Thyroid gland (tissue), 4 donors: ENCODE data around the gene TRAF7. TPM values are rescaled to one million over a fixed set of nuclear protein-coding genes. Genes with fewer than 3 reads are reported as not detected.
"Not testable (repeated sequence)": the region's sequence is repeated elsewhere in the genome, so short reads cannot be mapped to it uniquely, and the experiment has no call there.

ENCODE experiments used
- DNase-seq, 2 donors: peaks; one replicate each; pipeline ENCODE4 v3.0.0-alpha.2; 2019
- H3K27ac ChIP-seq, 3 donors: fragments of 200-600 bp; sonication (generic); 1 replicate in 2 of 3; 2 replicates in 1 of 3; pipeline ENCODE4 v1.5.1; 2016 to 2019; ENCODE audit warnings: mild to moderate bottlenecking in 1 of 3, moderate library complexity in 1 of 3
- H3K27me3 ChIP-seq: fragments of 200-600 bp; sonication (generic); one replicate; pipeline ENCODE4 v1.5.1; 2019
- H3K36me3 ChIP-seq, 2 donors: fragments of 200-600 bp; sonication (generic); one replicate each; pipeline ENCODE4 v1.5.1; 2016 to 2019
- H3K4me1 ChIP-seq, 2 donors: fragments of 200-600 bp; sonication (generic); one replicate each; pipeline ENCODE4 v1.5.1; 2017 to 2019
- H3K4me3 ChIP-seq, 3 donors: fragments of 200-600 bp; sonication (generic); replicated peaks in 1 of 3; 1 replicate in 2 of 3; 2 replicates in 1 of 3; pipeline ENCODE4 v1.5.1; 2016; ENCODE audit warnings: mild to moderate bottlenecking in 1 of 3
- H3K9me3 ChIP-seq: fragments of 200-600 bp; sonication (generic); one replicate; pipeline ENCODE4 v1.5.1; 2017
- CTCF ChIP-seq, 6 experiments: fragments of 200-600 bp in 3 of 6; fragments of 450-650 bp in 3 of 6; sonication (generic) in 3 of 6; IDR thresholded peaks; one replicate each; pipeline ENCODE4 v1.5.1; 2016 to 2019; ENCODE audit warnings: antibody characterized with exemption in 6 of 6, mild to moderate bottlenecking in 2 of 6, inconsistent platforms in 1 of 6, moderate library complexity in 1 of 6
- POLR2A ChIP-seq, 2 donors: fragments of 450-650 bp; IDR thresholded peaks; one replicate each; pipeline ENCODE4 v1.6.1; 2017; ENCODE audit warnings: antibody characterized with exemption in 2 of 2, mild to moderate bottlenecking in 2 of 2, moderate library complexity in 1 of 2
- WGBS, 2 donors: methylation state at CpG; one replicate each; pipeline ENCODE4 v1.1.5; 2017; 5-methylcytosine and 5-hydroxymethylcytosine counted together
- intact Hi-C: fragments of 100-400 bp; cut with DNase I; formaldehyde crosslinking; loops from one replicate; pipeline ENCODE4 v1.15.1; 2023
- total RNA-seq, 4 donors: library from RNA; depleted of rRNA; stranded (reverse); fragments of >200 nt; gene quantifications; one replicate each; pipeline ENCODE4 v1.2.3, GENCODE V29; 2016

Gene TRAF7
- total RNA-seq, 4 donors from 2014 or later = 27.7 to 51.9 (median 41.5) TPM

- WGBS, 2 donors = 67% methylated on average over 3 of the region's 3 CpGs; no CpG with 5 or more reads in 1 of the 2 donors
- H3K4me3 ChIP-seq, H3K9me3 ChIP-seq, H3K27me3 ChIP-seq, H3K36me3 ChIP-seq, intact Hi-C loops: not testable (repeated sequence)
- H3K4me1 ChIP-seq = peaks cover 21 to 48% of the 10 kb centered on the region in 2 donors
- DNase-seq = peak in 1 of 2 donors; percentile 46
- peak overlapping the region in 2 of 3 donors; percentile 28 to 58 for H3K27ac ChIP-seq
Measured at GRCh38 chr16:2127630-2128280, 27.8 kb upstream of the TRAF7 start.

- H3K4me3 ChIP-seq, H3K27ac ChIP-seq, intact Hi-C loops, H3K9me3 ChIP-seq, H3K36me3 ChIP-seq, DNase-seq, H3K27me3 ChIP-seq: not testable (repeated sequence)
- 72 to 88% methylated on average over 9 of the region's 11 CpGs for WGBS, 2 donors
- H3K4me1 ChIP-seq = peaks cover 21 to 41% of the 10 kb centered on the region in 2 donors
Measured at GRCh38 chr16:2129251-2129650, 26.3 kb upstream of the TRAF7 start.

- 87 to 88% methylated on average over 11 to 19 of the region's 22 CpGs for WGBS, 2 donors
- H3K9me3 ChIP-seq, H3K36me3 ChIP-seq, DNase-seq, H3K27ac ChIP-seq, intact Hi-C loops, H3K27me3 ChIP-seq, H3K4me3 ChIP-seq: not testable (repeated sequence)
- peaks cover 15 to 34% of the 10 kb centered on the region in 2 donors for H3K4me1 ChIP-seq
Measured at GRCh38 chr16:2129890-2130447, 25.6 kb upstream of the TRAF7 start.

GRCh38 chr16:2133797-2134196 is 21.8 kb upstream of the TRAF7 start:
- H3K4me1 ChIP-seq, H3K27me3 ChIP-seq, H3K9me3 ChIP-seq, H3K36me3 ChIP-seq, H3K27ac ChIP-seq, intact Hi-C loops, DNase-seq, H3K4me3 ChIP-seq: not testable (repeated sequence)
- 100% methylated on average over 2 of the region's 12 CpGs; no CpG with 5 or more reads in 1 of the 2 donors for WGBS, 2 donors

- 0% methylated on average over 6 to 8 of the region's 42 CpGs for WGBS, 2 donors
- intact Hi-C loops = not testable (repeated sequence)
Measured at GRCh38 chr16:2135071-2135470, 20.5 kb upstream of the TRAF7 start.

GRCh38 chr16:2135770-2136490 is 19.7 kb upstream of the TRAF7 start, which contains the start of gene PKD1:
TSS of gene PKD1 (minus strand) at chr16:2135898. CDS start at chr16:2135689, 209 bp downstream.
- Histone ChIP-seq H3K27ac (peak within 1 kb of the TSS in 1 of 3 donors; percentile 41), H3K4me3 (peak within 1 kb of the TSS in 2 of 3 donors; percentile 44 to 45)
- intact Hi-C loops, H3K4me1 ChIP-seq, H3K27me3 ChIP-seq, H3K9me3 ChIP-seq, H3K36me3 ChIP-seq: not testable (repeated sequence)
- peak; percentile 99 for DNase-seq
- 0% methylated on average over 10 to 20 of the region's 81 CpGs for WGBS, 2 donors
- TF ChIP-seq POLR2A (IDR thresholded peaks at IDR 0.05) = peak in 1 of 2 donors; percentile 69

More at GRCh38 chr16:2135071-2135470, 20.5 kb upstream of the TRAF7 start:
- not testable (repeated sequence) for H3K9me3 ChIP-seq, H3K4me1 ChIP-seq, H3K27me3 ChIP-seq, H3K36me3 ChIP-seq, DNase-seq
- Histone ChIP-seq H3K4me3 (peak overlapping the region in 2 of 3 donors; percentile 44 to 45), H3K27ac (peak overlapping the region in 1 of 3 donors; percentile 41)

- peaks cover 17 to 20% of the 10 kb centered on the region in 2 donors for H3K4me1 ChIP-seq
- 79 to 83% methylated on average over 18 to 27 of the region's 31 CpGs for WGBS, 2 donors
- H3K4me3 ChIP-seq = no peak overlapping the region
- no peak overlapping the region for H3K27ac ChIP-seq
- H3K27me3 ChIP-seq = no peaks in the 10 kb centered on the region
- no peaks in the 10 kb centered on the region for H3K9me3 ChIP-seq
- H3K36me3 ChIP-seq = no peaks in the 10 kb centered on the region
- TF ChIP-seq POLR2A (IDR thresholded peaks at IDR 0.05) = no peak
- TF ChIP-seq CTCF (IDR thresholded peaks at IDR 0.05) = no peak
- intact Hi-C loops = no loop called here
- DNase-seq = no peak
Measured at GRCh38 chr16:2142942-2143877, 12.4 kb upstream of the TRAF7 start.
